IMR-90 (cell line): ENCODE measurements around the gene MPZL1. TPM values are rescaled to one million over a fixed set of nuclear protein-coding genes. Genes with fewer than 3 reads are reported as not detected.

Experiments used
- ATAC-seq: fragments of 200-7000 bp; cut with Tn5 transposase; 2 replicates; pipeline ENCODE4 v1.9.1; 2020; ENCODE audit warnings: low read depth, mild to moderate bottlenecking, moderate library complexity
- BruUV-seq: library from RNA; stranded (reverse); fragments of 400-500 nt; replicated peaks from 2 replicates; lab custom pipeline; 2021; lab: Mats Ljungman, UMichigan
- CTCF ChIA-PET: fragments of 300-600 bp; formaldehyde crosslinking; extraction: SDS; loops from one replicate; lab custom pipeline; 2021; ENCODE audit warnings: antibody characterized with exemption; lab: Yijun Ruan, JAX
- POLR2A ChIA-PET: fragments of 300-600 bp; sonication (Branson Sonifier 250); formaldehyde crosslinking; loops from one replicate; lab custom pipeline; 2022; ENCODE audit warnings: antibody characterized with exemption; ENCODE audit not compliant: unreplicated experiment; lab: Charles Lee
- DNase-seq: peaks from one replicate; pipeline ENCODE4 v3.0.0; 2013
- H2AFZ ChIP-seq: replicated peaks from 2 replicates; pipeline ENCODE3; 2013; ENCODE audit warnings: low read length, mild to moderate bottlenecking; ENCODE audit not compliant: poor library complexity
- H2AK5ac ChIP-seq: 2 replicates; pipeline ENCODE4 v1.6.1; 2013; ENCODE audit warnings: low read depth, low read length, inconsistent platforms
- H2AK9ac ChIP-seq: replicated peaks from 2 replicates; pipeline ENCODE3; 2013; ENCODE audit warnings: mild to moderate bottlenecking, low read depth, low read length, moderate library complexity; ENCODE audit not compliant: poor library complexity
- H2BK120ac ChIP-seq: 2 replicates; pipeline ENCODE4 v1.6.1; 2013; ENCODE audit warnings: low read depth, low read length, inconsistent platforms
- H2BK15ac ChIP-seq: 3 replicates; pipeline ENCODE4 v1.6.1; 2013; ENCODE audit warnings: low read depth, low read length, inconsistent platforms
- H2BK20ac ChIP-seq: 2 replicates; pipeline ENCODE4 v1.6.1; 2013; ENCODE audit warnings: low read depth, mild to moderate bottlenecking, inconsistent platforms, low read length, moderate library complexity
- H2BK5ac ChIP-seq: 2 replicates; pipeline ENCODE4 v1.6.1; 2013; ENCODE audit warnings: mild to moderate bottlenecking, low read depth, low read length, inconsistent platforms; ENCODE audit not compliant: poor library complexity, severe bottlenecking
- H3K14ac ChIP-seq: replicated peaks from 2 replicates; pipeline ENCODE4 v1.6.1; 2013; ENCODE audit warnings: low read depth, low read length, inconsistent platforms
- H3K18ac ChIP-seq: 2 replicates; pipeline ENCODE4 v1.6.1; 2013; ENCODE audit warnings: low read depth, low read length, control low read depth
- H3K23ac ChIP-seq: 2 replicates; pipeline ENCODE4 v1.6.1; 2013; ENCODE audit warnings: low read depth, low read length, inconsistent platforms
- H3K27ac ChIP-seq: 2 replicates; pipeline ENCODE4 v1.5.1; 2013; ENCODE audit warnings: mild to moderate bottlenecking, control low read depth, low read length; ENCODE audit not compliant: insufficient read depth
- H3K27me3 ChIP-seq: 2 replicates; pipeline ENCODE4 v1.6.1; 2013; ENCODE audit warnings: low read length; ENCODE audit not compliant: control insufficient read depth, insufficient read depth
- H3K36me3 ChIP-seq: 2 replicates; pipeline ENCODE4 v1.6.1; 2013; ENCODE audit warnings: low read length, mixed read lengths; ENCODE audit not compliant: control insufficient read depth, insufficient read depth
- H3K4ac ChIP-seq: 2 replicates; pipeline ENCODE4 v1.6.1; 2013; ENCODE audit warnings: low read depth, low read length, inconsistent platforms
- H3K4me1 ChIP-seq: 2 replicates; pipeline ENCODE4 v1.6.1; 2013; ENCODE audit warnings: low read length, mixed read lengths; ENCODE audit not compliant: control insufficient read depth, insufficient read depth
- H3K4me2 ChIP-seq: 2 replicates; pipeline ENCODE4 v1.6.1; 2013; ENCODE audit warnings: low read depth, mild to moderate bottlenecking, control low read depth, low read length, moderate library complexity
- H3K4me3 ChIP-seq: 2 replicates; pipeline ENCODE4 v1.5.1; 2013; ENCODE audit warnings: low read depth, mild to moderate bottlenecking, control low read depth, low read length, moderate library complexity; ENCODE audit not compliant: insufficient read depth
- H3K56ac ChIP-seq: 2 replicates; pipeline ENCODE4 v1.6.1; 2013; ENCODE audit warnings: low read length, inconsistent platforms; ENCODE audit not compliant: insufficient read depth; ENCODE audit errors: extremely low read depth
- H3K79me1 ChIP-seq, 2 experiments: 2 replicates each; pipeline ENCODE4 v1.6.1; 2013; ENCODE audit warnings: low read length in 2 of 2, inconsistent platforms in 1 of 2, low read depth in 1 of 2
- H3K9ac ChIP-seq: 2 replicates; pipeline ENCODE4 v1.6.1; 2013; ENCODE audit warnings: low read depth, low read length, control low read depth
- H3K9me1 ChIP-seq: 2 replicates; pipeline ENCODE4 v1.6.1; 2013; ENCODE audit warnings: low read length, inconsistent platforms; ENCODE audit not compliant: insufficient read depth
- H3K9me3 ChIP-seq: 2 replicates; pipeline ENCODE4 v1.6.1; 2013; ENCODE audit warnings: low read length; ENCODE audit not compliant: control insufficient read depth, insufficient read depth
- H4K20me1 ChIP-seq: 2 replicates; pipeline ENCODE4 v1.6.1; 2013; ENCODE audit warnings: low read length, inconsistent platforms; ENCODE audit not compliant: insufficient read depth
- H4K5ac ChIP-seq: 2 replicates; pipeline ENCODE4 v1.6.1; 2013; ENCODE audit warnings: mild to moderate bottlenecking, low read depth, low read length, control low read depth
- H4K8ac ChIP-seq, 2 experiments: 2 replicates each; pipeline ENCODE4 v1.6.1; 2013; ENCODE audit warnings: low read depth in 2 of 2, low read length in 2 of 2, control low read depth in 1 of 2, inconsistent platforms in 1 of 2
- H4K91ac ChIP-seq: 2 replicates; pipeline ENCODE4 v1.6.1; 2013; ENCODE audit warnings: low read depth, low read length, inconsistent platforms; ENCODE audit not compliant: insufficient read depth
- BHLHE40 ChIP-seq: fragments of 150-350 bp; IDR thresholded peaks from 2 replicates; pipeline ENCODE4 v1.6.1; 2016; ENCODE audit warnings: mild to moderate bottlenecking, low read depth, low read length
- CHD1 ChIP-seq: IDR thresholded peaks from 2 replicates; pipeline ENCODE4 v1.6.1; 2012; ENCODE audit warnings: low read depth, low read length, improper control_type of control experiment
- FOS ChIP-seq: fragments of 150-350 bp; IDR thresholded peaks from 2 replicates; pipeline ENCODE4 v1.6.1; 2016; ENCODE audit warnings: low read depth, low read length
- MAFK ChIP-seq: IDR thresholded peaks from 2 replicates; pipeline ENCODE4 v1.6.1; 2012; ENCODE audit warnings: low read depth, low read length, improper control_type of control experiment
- MAZ ChIP-seq: IDR thresholded peaks from 2 replicates; pipeline ENCODE4 v1.6.1; 2012; ENCODE audit warnings: low read depth, mild to moderate bottlenecking, low read length, improper control_type of control experiment, moderate library complexity, borderline replicate concordance
- MXI1 ChIP-seq: IDR thresholded peaks from 2 replicates; pipeline ENCODE4 v1.6.1; 2012; ENCODE audit warnings: low read depth, mild to moderate bottlenecking, low read length, moderate library complexity, borderline replicate concordance
- NFE2L2 ChIP-seq: fragments of 150-350 bp; IDR thresholded peaks from 2 replicates; pipeline ENCODE4 v1.6.1; 2016; ENCODE audit warnings: low read depth, mild to moderate bottlenecking, low read length
- POLR2A ChIP-seq: IDR thresholded peaks from 2 replicates; pipeline ENCODE4 v1.6.1; 2012; ENCODE audit warnings: mild to moderate bottlenecking, low read depth, low read length
- RAD21 ChIP-seq: IDR thresholded peaks from 2 replicates; pipeline ENCODE4 v1.6.1; 2012; ENCODE audit warnings: low read length, improper control_type of control experiment
- RCOR1 ChIP-seq: IDR thresholded peaks from 2 replicates; pipeline ENCODE4 v1.6.1; 2012; ENCODE audit warnings: mild to moderate bottlenecking, low read length, improper control_type of control experiment; ENCODE audit not compliant: insufficient replicate concordance
- WGBS, 2 experiments: methylation state at CpG; one replicate each; pipeline versions ENCODE4 v1.1.5 to v1.1.7; 2013; ENCODE audit warnings: missing lambda C conversion rate in 2 of 2; ENCODE audit not compliant: insufficient read length in 1 of 2; ENCODE audit errors: extremely low coverage in 2 of 2; 5-methylcytosine and 5-hydroxymethylcytosine counted together
- dilution Hi-C: fragments of 300-500 bp; cut with HindIII; formaldehyde crosslinking; loops from one replicate; pipeline ENCODE4 v1.14.3; 2018; ENCODE audit warnings: low sequenced_read_pairs; ENCODE audit not compliant: unreplicated experiment
- in situ Hi-C: fragments of 300-500 bp; cut with MboI; formaldehyde crosslinking; loops from 3 replicates; pipeline ENCODE4 v1.14.3; 2019; ENCODE audit warnings: low sequenced_read_pairs, inconsistent platforms, mixed read lengths
- intact Hi-C: fragments of 100-400 bp; cut with micrococcal nuclease; formaldehyde crosslinking; loops from 2 replicates; pipeline ENCODE4 v1.10.0; 2022
- polyA plus RNA-seq, 3 experiments: library from polyadenylated mRNA; depleted of rRNA; stranded (reverse); fragments of >200 nt; gene quantifications; 2 replicates each; pipeline ENCODE4 v1.2.3, GENCODE V29; 2012; ENCODE audit warnings: low replicate concordance in 1 of 3
- total RNA-seq: library from RNA; depleted of rRNA; stranded (reverse); fragments of >200 nt; gene quantifications from 2 replicates; pipeline ENCODE4 v1.2.3, GENCODE V29; 2012
- TF ChIP-seq, protein P1 (sequence below): fragments of 150-350 bp; IDR thresholded peaks from 2 replicates; pipeline ENCODE4 v1.6.1; 2016; ENCODE audit warnings: low read depth, mild to moderate bottlenecking, low read length, moderate library complexity, borderline replicate concordance

The MPZL1 gene
- total and polyA plus RNA-seq, 2 of the 4 experiments (the other 2 are of a cell fraction), result 55.3 to 87.3 TPM

DNA sequence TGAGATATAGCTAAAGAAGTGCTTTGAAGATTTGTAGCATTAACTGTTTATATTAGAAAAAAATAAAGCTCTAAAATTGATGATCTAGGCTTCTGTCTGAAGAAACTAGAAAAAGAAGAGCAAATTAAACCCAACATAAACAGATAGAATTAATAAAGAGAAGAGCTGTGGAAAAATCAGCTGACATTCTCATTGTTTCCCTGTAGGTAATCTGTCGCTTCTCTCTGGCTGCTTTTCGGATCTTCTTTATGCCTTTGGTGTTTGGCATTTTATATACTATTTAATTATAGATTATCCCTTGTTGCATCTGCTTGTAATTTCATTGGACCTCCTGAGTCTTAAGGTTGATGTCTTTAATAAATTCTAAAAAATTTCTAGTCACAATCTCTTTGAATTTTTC, 59.8 kb downstream of the MPZL1 start:
- H4K5ac ChIP-seq, result no peak overlapping the region
- no peak overlapping the region for H2BK20ac ChIP-seq
- no peak overlapping the region for H3K4ac ChIP-seq
- no peak overlapping the region for H3K56ac ChIP-seq
- no peaks in the 10 kb centered on the region; the same call in 1 of the 2 replicates for H3K4me1 ChIP-seq
- H2BK120ac ChIP-seq, result no peak overlapping the region
- ChIA-PET CTCF (no interaction called here), POLR2A (no interaction called here)
- H3K27me3 ChIP-seq, result no peaks in the 10 kb centered on the region
- dilution Hi-C loops, result no loop called here
- H3K27ac ChIP-seq, result no peak overlapping the region
- ATAC-seq, result no peak
- no peak for DNase-seq
- no peak overlapping the region for H2AK9ac ChIP-seq
- H2AK5ac ChIP-seq, result no peak overlapping the region
- no peak overlapping the region for H3K23ac ChIP-seq
- H3K18ac ChIP-seq, result no peak overlapping the region
- H3K4me3 ChIP-seq, result no peak overlapping the region
- TF ChIP-seq MAFK (no peak), FOS (no peak), RCOR1 (no peak), CHD1 (no peak), BHLHE40 (no peak), NFE2L2 (no peak), RAD21 (no peak), MAZ (no peak), POLR2A (no peak), MXI1 (no peak)
- TF ChIP-seq, protein P1, sequence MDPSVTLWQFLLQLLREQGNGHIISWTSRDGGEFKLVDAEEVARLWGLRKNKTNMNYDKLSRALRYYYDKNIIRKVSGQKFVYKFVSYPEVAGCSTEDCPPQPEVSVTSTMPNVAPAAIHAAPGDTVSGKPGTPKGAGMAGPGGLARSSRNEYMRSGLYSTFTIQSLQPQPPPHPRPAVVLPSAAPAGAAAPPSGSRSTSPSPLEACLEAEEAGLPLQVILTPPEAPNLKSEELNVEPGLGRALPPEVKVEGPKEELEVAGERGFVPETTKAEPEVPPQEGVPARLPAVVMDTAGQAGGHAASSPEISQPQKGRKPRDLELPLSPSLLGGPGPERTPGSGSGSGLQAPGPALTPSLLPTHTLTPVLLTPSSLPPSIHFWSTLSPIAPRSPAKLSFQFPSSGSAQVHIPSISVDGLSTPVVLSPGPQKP, result no peak
- in situ Hi-C loops, result no loop called here
- no peak overlapping the region for H3K14ac ChIP-seq
- H4K91ac ChIP-seq, result no peak overlapping the region
- no peak overlapping the region for H3K4me2 ChIP-seq
- peaks cover 11% of the 10 kb centered on the region for H3K36me3 ChIP-seq
- H2BK5ac ChIP-seq, result no peak overlapping the region
- H4K8ac ChIP-seq, result no peak overlapping the region
- no peak overlapping the region for H2AFZ ChIP-seq
- H3K9me1 ChIP-seq, result peaks cover 8% of the 10 kb centered on the region
- H3K79me1 ChIP-seq, result peaks cover 25 to 30% of the 10 kb centered on the region in 2 experiments
- no CpG with 5 or more reads among the region's 2 CpGs for WGBS, 2 experiments
- no peak overlapping the region for H2BK15ac ChIP-seq
- H4K20me1 ChIP-seq, result peaks cover 4% of the 10 kb centered on the region; the same call in 1 of the 2 replicates
- no peaks in the 10 kb centered on the region for H3K9me3 ChIP-seq
- intact Hi-C loops, result no loop called here
- no TSS peak for BruUV-seq
- H3K9ac ChIP-seq, result no peak overlapping the region
